Measurements from ENCODE around the gene TSFM. TPM values are rescaled to one million over a fixed set of nuclear protein-coding genes. Genes with fewer than 3 reads are reported as not detected.
A peak's percentile ranks its signal among the peaks of the same experiment; 100 is the strongest.

TSFM gene
- total and polyA plus RNA-seq, 2 of the 13 experiments (the other 11 are each of a cell fraction or from before 2014, with no cell fraction given), result 29.8 to 68.3 TPM

DNA sequence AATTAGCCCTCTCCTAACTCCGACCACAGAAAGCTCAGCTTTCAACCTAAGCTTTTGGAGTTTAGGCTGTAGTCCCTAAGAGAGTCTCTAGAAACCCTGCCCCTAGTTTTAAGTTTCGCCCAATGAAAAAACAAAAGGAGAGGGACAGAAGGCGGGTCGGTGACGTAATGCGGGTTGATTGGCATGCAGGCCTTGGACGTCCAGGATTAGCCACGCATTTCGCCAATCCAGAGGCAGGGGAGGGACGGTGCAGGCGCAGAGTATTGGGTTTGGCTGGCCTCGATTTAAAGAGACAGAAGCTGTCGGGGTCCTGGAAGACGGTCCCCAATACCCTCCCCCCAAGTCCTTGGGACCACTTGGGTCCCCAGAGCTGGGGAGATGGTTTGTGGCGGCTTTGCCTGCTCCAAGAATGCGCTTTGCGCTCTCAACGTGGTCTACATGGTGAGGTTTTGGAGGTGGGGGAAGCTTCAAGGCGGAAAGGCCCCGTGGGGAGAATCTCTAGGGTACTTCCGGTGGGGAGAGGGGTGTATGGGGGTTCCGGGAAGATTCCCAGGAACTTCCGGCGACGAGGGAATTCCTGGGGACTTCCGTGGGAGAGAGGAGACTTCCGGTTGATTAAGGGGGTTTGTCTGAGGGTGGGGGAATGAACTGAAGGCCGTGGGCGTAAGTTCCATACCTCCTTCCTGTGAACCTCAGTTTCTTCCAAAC is 37.7 kb upstream of the TSFM start, which contains the start of gene TSPAN31:
TSS of gene TSPAN31 (plus strand) at position 263 of the 708 bp plus-strand sequence. CDS start at position 379, 116 bp downstream.
- intact Hi-C loops (cut with micrococcal nuclease; ENCODE audit: unreplicated experiment) (loop anchor here (1.0 kb wide), 1 partner anchor 7 kb away; the partner anchor contains the start of gene CDK4), in situ Hi-C loops (cut with HindIII; ENCODE audit: extremely low pct_ligation_motif_present, low pct_unique_long_range_greater_than_20kb) (no loop called here)
- Histone ChIP-seq H3K36me3 (replicated peaks in 1 of 2; ENCODE audit: control insufficient read depth in 1 of 2, insufficient read depth in 2 of 2, low read length in 2 of 2) (peaks cover 4 to 33% of the 10 kb centered on the region in 2 experiments; a peak in 4 of 5 replicates), H4K20me1 (ENCODE audit: insufficient read depth, low read length) (no peaks in the 10 kb centered on the region), H3K79me2 (ENCODE audit: insufficient read depth, low read length) (peaks cover 10% of the 10 kb centered on the region), H3K27ac (ENCODE audit: extremely low read length, insufficient read depth, low read length) (peak within 1 kb of the TSS; percentile 94), H3K27me3 (ENCODE audit: control insufficient read depth in 1 of 2, insufficient read depth in 2 of 2, low read length in 2 of 2) (peaks cover 0 to 10% of the 10 kb centered on the region in 2 experiments; a peak in 3 of 5 replicates), H3K9me3 (ENCODE audit: low read length) (no peaks in the 10 kb centered on the region), H3K9ac (ENCODE audit: insufficient read depth, low read depth, low read length) (peak within 1 kb of the TSS; percentile 94), H3K4me3 (replicated peaks in 1 of 3; ENCODE audit: insufficient read depth in 1 of 3, low read depth in 2 of 3, low read length in 3 of 3) (peak within 1 kb of the TSS; percentile 63 to 80 (median 71)), H2AFZ (ENCODE audit: low read length) (no peak within 1 kb of the TSS), H3K4me1 (ENCODE audit: insufficient read depth, low read length) (peaks cover 37% of the 10 kb centered on the region), H3K4me2 (ENCODE audit: low read depth, low read length) (peak within 1 kb of the TSS; percentile 96)
- ChIA-PET POLR2A (interaction anchor here (0.6 to 2.6 kb wide), 13 partner anchors 9 to 1664 kb away, joined by 3 to 29 read pairs (median 5); partner anchors contain the start of genes CTDSP2, DDIT3, EEF1AKMT3 and METTL1), CTCF (ENCODE audit: low intra/inter-chr PET ratio, low total read pairs) (no interaction called here)
- no TSS peak for BruUV-seq (replicated peaks)
- 2% methylated on average over 25 of the region's 29 CpGs for WGBS (ENCODE audit: low lambda C conversion rate)
- ATAC-seq (peak; percentile 90), DNase-seq (ENCODE audit: low spot score) (peak; percentile 97), FAIRE-seq (peak; percentile 98)
- TF ChIP-seq, protein P1, sequence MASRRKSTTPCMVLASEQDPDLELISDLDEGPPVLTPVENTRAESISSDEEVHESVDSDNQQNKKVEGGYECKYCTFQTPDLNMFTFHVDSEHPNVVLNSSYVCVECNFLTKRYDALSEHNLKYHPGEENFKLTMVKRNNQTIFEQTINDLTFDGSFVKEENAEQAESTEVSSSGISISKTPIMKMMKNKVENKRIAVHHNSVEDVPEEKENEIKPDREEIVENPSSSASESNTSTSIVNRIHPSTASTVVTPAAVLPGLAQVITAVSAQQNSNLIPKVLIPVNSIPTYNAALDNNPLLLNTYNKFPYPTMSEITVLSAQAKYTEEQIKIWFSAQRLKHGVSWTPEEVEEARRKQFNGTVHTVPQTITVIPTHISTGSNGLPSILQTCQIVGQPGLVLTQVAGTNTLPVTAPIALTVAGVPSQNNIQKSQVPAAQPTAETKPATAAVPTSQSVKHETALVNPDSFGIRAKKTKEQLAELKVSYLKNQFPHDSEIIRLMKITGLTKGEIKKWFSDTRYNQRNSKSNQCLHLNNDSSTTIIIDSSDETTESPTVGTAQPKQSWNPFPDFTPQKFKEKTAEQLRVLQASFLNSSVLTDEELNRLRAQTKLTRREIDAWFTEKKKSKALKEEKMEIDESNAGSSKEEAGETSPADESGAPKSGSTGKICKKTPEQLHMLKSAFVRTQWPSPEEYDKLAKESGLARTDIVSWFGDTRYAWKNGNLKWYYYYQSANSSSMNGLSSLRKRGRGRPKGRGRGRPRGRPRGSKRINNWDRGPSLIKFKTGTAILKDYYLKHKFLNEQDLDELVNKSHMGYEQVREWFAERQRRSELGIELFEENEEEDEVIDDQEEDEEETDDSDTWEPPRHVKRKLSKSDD (CRISPR knock-in tag; IDR thresholded peaks at IDR 0.05; ENCODE audit: low read depth), result no peak
- TF ChIP-seq, protein P2, sequence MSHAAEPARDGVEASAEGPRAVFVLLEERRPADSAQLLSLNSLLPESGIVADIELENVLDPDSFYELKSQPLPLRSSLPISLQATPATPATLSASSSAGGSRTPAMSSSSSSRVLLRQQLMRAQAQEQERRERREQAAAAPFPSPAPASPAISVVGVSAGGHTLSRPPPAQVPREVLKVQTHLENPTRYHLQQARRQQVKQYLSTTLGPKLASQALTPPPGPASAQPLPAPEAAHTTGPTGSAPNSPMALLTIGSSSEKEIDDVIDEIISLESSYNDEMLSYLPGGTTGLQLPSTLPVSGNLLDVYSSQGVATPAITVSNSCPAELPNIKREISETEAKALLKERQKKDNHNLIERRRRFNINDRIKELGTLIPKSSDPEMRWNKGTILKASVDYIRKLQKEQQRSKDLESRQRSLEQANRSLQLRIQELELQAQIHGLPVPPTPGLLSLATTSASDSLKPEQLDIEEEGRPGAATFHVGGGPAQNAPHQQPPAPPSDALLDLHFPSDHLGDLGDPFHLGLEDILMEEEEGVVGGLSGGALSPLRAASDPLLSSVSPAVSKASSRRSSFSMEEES (CRISPR knock-in tag; IDR thresholded peaks at IDR 0.05), result 0 out of 2 replicates have a peak, but pooled peaks have one; percentile 12
- TF ChIP-seq SRSF1 (optimal IDR thresholded peaks at IDR 0.05; ENCODE audit: low read depth, low read length), result peak; percentile 40
- TF ChIP-seq ZNF263 (CRISPR knock-in tag; IDR thresholded peaks at IDR 0.05), result no peak
- TF ChIP-seq NCOA2 (CRISPR knock-in tag; IDR thresholded peaks at IDR 0.05), result 0 out of 2 replicates have a peak, but pooled peaks have one; percentile 9
- TF ChIP-seq, protein P3, sequence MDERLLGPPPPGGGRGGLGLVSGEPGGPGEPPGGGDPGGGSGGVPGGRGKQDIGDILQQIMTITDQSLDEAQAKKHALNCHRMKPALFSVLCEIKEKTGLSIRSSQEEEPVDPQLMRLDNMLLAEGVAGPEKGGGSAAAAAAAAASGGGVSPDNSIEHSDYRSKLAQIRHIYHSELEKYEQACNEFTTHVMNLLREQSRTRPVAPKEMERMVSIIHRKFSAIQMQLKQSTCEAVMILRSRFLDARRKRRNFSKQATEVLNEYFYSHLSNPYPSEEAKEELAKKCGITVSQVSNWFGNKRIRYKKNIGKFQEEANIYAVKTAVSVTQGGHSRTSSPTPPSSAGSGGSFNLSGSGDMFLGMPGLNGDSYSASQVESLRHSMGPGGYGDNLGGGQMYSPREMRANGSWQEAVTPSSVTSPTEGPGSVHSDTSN (CRISPR knock-in tag; IDR thresholded peaks at IDR 0.05), result peak; percentile 90
- no peak for TF ChIP-seq ZNF256 (CRISPR knock-in tag; conservative IDR thresholded peaks at IDR 0.05)
- TF ChIP-seq, protein P4, sequence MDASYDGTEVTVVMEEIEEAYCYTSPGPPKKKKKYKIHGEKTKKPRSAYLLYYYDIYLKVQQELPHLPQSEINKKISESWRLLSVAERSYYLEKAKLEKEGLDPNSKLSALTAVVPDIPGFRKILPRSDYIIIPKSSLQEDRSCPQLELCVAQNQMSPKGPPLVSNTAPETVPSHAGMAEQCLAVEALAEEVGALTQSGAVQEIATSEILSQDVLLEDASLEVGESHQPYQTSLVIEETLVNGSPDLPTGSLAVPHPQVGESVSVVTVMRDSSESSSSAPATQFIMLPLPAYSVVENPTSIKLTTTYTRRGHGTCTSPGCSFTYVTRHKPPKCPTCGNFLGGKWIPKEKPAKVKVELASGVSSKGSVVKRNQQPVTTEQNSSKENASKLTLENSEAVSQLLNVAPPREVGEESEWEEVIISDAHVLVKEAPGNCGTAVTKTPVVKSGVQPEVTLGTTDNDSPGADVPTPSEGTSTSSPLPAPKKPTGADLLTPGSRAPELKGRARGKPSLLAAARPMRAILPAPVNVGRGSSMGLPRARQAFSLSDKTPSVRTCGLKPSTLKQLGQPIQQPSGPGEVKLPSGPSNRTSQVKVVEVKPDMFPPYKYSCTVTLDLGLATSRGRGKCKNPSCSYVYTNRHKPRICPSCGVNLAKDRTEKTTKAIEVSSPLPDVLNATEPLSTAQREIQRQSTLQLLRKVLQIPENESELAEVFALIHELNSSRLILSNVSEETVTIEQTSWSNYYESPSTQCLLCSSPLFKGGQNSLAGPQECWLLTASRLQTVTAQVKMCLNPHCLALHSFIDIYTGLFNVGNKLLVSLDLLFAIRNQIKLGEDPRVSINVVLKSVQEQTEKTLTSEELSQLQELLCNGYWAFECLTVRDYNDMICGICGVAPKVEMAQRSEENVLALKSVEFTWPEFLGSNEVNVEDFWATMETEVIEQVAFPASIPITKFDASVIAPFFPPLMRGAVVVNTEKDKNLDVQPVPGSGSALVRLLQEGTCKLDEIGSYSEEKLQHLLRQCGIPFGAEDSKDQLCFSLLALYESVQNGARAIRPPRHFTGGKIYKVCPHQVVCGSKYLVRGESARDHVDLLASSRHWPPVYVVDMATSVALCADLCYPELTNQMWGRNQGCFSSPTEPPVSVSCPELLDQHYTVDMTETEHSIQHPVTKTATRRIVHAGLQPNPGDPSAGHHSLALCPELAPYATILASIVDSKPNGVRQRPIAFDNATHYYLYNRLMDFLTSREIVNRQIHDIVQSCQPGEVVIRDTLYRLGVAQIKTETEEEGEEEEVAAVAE (CRISPR knock-in tag; IDR thresholded peaks at IDR 0.05; ENCODE audit: borderline replicate concordance), result 0 out of 2 replicates have a peak, but pooled peaks have one; percentile 6
- peak; percentile 7; the same call in 1 of the 2 replicates for TF ChIP-seq HOXA3 (CRISPR knock-in tag; IDR thresholded peaks at IDR 0.05)
- peak; percentile 57 to 66 for TF ChIP-seq POLR2A (IDR thresholded peaks at IDR 0.05; ENCODE audit: insufficient read depth in 1 of 2, low read depth in 2 of 2, low read length in 2 of 2)
- 0 out of 2 replicates have a peak, but pooled peaks have one; percentile 10 for TF ChIP-seq ZNF761 (CRISPR knock-in tag; conservative IDR thresholded peaks at IDR 0.05)
- TF ChIP-seq ATF7 (IDR thresholded peaks at IDR 0.05), result peak; percentile 98
- 0 out of 2 replicates have a peak, but pooled peaks have one; percentile 19 for TF ChIP-seq ATF7 (CRISPR knock-in tag; IDR thresholded peaks at IDR 0.05)
- peak; percentile 56; the same call in 1 of the 2 replicates for TF ChIP-seq SRY (CRISPR knock-in tag; IDR thresholded peaks at IDR 0.05)
